GM18498 (cell line): ENCODE results near the gene CCDC91.
"Not testable (repeated sequence)": the region's sequence is repeated elsewhere in the genome, so short reads cannot be mapped to it uniquely, and the experiment has no call there.

ENCODE experiments used
- ATAC-seq: cut with Tn5 transposase; IDR thresholded peaks from one replicate; pipeline ENCODE4 v1.9.1; 2021; ENCODE audit warnings: mild to moderate bottlenecking, moderate library complexity; ENCODE audit not compliant: unreplicated experiment

CCDC91 gene

DNA sequence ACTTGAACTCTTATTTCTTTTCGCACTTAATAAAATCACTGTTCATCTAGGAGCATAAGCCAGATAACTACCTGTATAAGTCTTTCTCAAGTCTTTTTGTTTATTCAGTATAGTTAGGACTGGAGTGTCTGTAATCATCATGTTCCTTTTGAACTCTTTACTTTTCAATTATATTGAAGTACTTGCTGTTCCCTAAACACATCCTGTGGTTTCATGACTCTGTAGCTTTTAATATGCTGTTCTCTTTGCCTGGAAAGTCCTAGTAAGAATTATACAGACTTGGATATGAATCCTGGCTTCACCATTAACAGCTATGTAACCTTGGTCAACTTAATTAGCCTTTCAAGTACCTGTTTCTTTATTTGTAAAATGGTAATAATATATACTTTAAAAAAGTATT lies 88.2 kb downstream of the CCDC91 start:
- no peak for ATAC-seq

DNA sequence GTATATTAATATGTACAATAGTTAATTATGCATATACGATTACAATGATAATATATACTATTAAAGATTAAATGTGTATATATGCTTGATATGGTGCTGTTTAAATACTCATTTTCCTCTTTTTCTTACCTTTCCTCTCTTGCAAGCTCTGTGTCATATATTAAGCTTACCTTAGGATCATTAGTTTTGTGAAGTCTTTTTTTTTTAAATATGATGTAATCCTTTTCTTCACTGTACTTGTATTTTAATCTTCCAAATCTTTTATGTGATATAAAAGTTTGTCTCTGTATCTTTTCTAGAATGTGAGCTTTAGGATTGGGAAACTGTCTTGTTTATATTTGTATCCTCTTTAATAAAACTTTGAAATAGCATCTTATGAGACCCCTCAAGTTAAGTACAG lies 88.7 kb downstream of the CCDC91 start:
- ATAC-seq: no peak

DNA sequence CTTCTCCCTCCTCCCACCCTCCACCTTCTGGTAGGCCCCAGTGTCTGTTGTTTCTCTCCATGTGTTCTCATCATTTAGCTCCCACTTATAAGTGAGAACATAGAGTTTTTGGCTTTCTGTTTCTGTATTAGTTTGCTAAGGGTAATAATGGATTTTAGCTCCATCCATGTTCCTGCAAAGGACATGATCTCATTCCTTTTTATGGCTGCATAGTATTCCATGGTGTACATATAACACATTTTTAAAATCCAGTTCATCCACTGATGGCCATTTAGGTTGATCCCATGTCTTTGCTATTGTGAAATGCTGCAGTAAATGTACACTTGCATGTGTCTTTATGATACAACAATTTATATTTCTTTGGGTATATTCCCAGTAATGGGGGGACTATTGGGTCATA lies 96.1 kb downstream of the CCDC91 start:
- ATAC-seq: no peak

DNA sequence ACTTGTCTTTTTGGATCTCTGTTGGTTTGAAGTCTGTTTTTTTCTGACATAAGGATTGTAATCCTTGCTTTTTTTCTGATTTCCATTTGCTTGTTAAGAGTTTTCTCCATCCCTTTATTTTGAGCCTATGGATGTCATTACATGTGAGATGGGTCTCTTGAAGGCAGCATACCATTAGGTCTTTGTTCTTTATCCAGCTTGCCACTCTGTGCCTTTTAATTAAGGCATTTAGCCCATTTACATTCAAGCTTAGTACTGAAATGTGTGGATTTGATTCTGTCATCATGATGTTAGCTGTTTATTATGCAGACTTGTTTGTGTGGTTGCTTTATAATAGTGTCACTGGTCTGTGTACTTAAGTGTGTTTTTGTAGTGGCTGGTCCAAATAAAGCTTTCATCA lies 100.0 kb downstream of the CCDC91 start:
- no peak for ATAC-seq

DNA sequence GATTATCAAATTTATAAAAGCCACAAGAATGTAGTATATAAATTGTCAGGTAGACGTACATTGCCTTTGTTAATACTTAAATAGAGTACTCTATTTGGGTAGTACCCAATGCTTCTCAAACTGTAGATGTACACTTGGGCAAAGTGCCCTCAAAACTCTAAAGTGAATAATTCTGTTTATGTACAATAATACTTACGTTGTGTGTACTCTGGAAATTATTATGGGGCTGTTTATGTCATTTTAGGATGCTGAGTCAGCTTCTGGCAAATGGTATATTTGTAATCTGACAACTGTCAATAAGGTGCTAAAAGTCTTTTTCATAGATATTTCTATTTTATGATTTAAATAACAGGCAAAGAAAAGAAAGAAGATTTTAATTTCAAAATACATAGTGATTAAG lies 102.4 kb downstream of the CCDC91 start:
- ATAC-seq: no peak

DNA sequence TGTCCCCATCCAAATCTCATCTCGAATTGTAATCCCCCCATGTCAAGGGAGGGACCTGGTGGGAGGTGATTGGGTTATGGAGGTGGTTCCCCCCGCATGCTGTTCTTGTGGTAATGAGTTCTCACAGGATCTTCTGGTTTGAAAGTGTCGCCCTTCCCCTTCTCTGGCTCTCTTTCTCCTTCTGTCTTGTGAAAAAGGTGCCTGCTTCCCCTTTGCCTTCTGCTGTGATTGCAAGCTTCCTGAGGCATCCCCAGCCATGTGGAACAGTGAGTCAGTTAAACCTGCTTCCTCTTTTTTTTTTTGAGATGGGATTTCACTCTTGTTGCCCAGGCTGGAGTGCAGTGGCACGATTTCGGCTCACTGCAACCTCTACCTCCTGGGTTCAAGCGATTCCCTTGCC lies 104.0 kb downstream of the CCDC91 start:
- no peak for ATAC-seq

DNA sequence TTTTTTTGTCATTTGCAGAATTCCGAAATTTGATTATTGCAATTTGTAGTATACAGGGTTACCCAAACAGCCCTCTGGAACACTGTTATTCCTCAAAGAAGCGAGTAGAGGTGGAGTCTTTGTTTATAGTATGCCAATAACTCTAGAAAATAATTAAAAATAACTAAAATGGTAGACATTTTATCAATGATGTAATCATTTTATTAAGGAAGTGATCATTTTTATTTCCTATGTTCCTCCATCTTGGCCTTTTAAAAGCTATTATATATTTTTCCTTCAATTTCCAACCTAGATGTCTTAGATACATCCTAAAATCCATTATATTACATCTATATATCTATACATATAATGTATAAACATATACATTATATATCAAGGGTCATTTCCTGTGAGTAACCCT lies 106.0 kb downstream of the CCDC91 start:
- ATAC-seq: no peak

DNA sequence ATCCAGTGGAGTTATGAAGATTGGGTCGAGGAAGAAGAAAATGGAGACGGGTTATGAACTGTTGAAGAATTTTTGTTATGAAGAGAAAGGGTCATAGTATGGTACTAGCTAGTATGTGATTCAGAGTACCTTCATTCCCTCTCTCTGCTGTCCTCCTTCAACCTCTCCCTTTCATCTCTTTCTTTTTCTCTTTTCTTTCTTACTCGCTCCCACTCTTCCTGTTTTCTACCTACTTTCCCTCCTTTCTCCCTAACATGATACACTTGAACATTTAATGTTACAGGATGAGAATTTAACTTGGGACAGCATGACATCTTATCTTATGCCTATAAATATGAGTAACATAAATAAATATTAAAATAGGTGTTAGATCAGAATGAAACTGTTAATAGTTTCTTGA lies 112.9 kb downstream of the CCDC91 start:
- ATAC-seq: no peak

DNA sequence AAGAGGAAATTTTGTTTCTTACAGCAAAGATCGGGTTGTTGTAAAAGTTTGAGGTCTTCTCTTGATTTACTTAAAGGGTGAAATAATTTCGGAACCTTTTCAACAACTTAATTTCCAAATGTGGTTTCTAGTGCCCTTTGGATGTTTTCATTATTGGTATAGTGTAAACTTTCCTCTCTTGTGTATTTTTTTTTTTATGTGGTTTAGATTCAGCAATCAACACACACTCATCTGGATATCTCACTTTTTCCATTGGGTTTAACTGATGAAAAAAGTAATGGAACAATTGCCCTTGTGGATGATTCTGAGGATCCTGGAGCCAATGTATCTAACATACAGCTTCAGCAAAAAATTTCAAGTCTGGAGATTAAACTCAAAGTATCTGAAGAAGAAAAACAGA lies 116.3 kb downstream of the CCDC91 start:
- no peak for ATAC-seq

DNA sequence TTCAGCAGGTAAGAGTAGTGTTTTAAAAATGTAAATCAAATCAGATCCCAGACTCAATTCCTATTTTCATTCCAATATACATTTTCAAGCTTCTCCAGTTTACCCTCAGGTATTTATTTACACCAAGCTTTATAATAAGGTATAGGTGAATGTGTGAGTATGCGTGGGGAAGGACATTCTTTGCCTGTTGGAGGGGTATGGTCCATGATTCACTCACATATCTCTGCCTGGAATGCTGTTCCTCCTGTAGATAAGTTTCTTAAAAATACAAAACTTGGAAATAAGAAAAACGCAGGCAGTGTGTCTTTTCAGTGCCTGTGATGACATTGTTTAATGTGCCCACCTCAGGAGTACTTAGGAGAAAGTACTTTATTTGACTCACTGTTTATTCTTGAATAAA lies 118.6 kb downstream of the CCDC91 start:
- ATAC-seq: no peak

DNA sequence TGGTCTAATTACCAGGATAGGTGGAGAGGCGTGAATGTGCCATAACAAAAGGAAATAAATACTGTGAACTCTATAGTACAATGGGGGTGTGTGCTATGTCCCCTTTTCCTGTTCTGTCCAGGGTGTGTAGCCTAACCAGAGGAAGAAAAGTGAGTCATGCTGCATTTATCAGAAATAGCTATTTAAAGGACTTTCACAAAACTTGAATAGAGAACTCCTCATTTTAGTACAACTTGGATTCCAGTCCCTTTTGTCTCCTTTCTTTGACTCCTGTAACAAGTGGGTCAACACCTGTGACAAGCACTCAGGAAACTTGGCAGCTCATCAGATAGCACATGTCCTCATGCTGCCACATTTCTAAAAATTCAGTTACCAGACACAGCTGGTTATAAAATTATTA lies 123.4 kb downstream of the CCDC91 start:
- no peak for ATAC-seq

DNA sequence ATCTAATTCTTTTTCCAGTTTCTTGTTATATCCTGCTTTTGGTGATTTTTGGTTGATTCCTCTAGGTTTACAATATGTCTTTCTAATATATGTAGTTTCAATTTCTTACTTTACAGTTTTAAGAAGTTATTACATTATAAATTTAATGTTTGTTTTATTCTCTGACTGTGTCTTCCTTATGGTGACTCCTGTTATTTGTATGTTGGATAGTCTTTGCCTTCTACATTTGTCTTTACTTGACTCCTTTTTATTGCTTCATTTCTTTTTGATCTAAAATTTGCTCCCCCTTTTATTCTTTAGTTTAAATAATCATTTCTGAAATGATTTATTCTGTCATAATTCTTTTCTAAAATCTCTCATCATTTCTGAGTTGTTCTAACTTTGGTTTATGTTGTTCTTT lies 125.8 kb downstream of the CCDC91 start:
- no peak for ATAC-seq

DNA sequence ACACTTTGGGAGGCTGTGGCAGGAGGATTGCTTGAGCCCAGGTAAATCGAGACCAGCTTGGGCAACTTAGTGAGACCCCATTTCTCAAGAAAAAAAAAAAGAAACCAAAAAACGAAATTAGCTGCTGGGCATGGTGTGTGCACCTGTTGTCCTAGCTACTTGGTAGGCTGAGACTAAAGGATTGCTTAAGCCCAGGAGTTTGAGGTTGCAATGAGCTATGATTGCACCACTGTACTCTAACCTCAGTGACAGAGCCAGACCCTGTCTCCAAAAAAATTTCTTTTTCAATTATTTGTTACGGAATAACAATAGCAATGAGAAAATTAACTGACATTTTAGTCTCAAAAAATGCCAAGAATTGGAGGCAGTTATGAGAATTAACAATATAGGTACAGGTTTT lies 128.0 kb downstream of the CCDC91 start:
- no peak for ATAC-seq

DNA sequence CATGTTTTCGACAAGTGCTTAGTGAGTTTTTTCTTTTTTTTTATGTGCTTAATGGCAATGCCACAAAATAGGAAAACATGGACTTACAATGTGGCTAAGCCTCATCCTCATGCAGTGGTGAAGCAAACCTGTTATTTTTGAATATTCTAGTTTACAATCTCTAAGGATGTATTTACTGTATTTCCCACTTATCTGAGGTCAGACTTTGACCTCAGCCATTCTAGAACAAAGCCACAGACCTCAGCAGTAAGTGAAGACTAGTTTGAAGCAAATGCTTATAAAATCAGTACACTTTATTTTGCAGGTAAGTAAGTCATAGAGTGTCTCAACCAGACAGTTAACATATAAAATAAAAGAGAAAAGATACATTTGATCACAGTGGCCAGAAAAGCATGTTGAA lies 130.1 kb downstream of the CCDC91 start:
- ATAC-seq: no peak

DNA sequence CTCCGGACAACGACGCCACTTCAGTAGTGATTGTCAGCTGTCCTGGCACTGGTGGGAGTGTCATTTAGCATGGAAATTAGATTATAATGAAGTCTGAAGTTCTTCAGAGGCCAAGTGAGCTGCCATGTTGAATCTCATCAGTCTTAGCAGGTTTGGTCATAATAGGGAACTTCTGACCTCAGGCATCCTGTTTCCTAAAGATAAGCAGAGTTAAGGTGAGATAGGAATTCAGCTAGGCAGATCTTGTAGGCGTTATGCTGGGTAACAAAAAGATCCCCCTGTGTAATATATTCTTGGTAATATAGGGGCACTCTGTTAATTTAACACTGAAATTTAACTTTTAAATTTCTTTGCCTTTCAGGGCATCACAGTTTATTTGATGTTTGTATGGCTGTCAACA lies 137.5 kb downstream of the CCDC91 start:
- no peak for ATAC-seq

DNA sequence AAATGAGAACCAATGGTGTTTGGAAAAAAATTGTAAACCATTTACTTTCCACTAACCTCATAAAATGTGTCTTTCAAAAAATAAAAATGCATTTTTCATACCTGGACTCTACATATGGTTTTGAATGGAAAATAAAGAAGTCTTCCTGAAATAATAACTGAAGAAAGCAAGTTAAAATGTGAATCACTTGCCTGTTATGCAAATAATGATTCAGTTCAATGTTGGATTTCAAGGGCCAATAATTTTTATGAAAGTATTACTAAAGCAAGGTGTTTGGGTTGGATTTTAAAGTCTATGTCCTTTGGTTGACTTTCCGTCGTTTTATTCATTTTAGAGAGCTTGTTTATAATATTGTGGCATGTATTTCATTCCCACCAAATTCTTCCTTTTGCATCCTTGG lies 138.7 kb downstream of the CCDC91 start:
- ATAC-seq: no peak

DNA sequence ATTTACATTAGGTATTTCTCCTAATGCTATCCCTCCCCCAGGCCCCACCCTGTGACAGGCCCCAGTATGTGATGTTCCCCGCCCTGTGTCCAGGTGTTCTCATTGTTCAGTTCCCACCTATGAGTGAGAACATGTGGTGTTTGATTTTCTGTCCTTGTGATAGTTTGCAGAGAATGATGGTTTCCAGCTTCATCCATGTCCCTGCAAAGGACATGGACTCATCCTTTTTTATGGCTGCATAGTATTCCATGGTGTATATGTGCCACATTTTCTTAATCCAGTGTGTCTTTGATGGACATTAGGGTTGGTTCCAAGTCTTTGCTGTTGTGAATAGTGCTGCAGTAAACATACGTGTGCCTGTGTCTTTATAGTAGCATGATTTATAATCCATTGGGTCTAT lies 139.5 kb downstream of the CCDC91 start:
- not testable (repeated sequence) for ATAC-seq

DNA sequence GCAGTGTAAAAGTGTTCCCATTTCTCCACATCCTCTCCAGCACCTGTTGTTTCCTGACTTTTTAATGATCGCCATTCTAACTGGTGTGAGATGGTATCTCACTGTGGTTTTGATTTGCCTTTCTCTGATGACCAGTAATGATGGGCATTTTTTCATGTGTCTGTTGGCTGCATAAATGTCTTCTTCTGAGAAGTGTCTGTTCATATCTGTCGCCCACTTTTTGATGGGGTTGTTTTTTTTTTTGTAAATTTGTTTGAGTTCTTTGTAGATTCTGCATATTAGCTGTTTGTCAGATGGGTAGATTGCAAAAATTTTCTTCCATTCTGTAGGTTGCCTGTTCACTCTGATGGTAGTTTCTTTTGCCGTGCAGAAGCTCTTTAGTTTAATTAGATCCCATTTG lies 140.0 kb downstream of the CCDC91 start:
- ATAC-seq: not testable (repeated sequence)

DNA sequence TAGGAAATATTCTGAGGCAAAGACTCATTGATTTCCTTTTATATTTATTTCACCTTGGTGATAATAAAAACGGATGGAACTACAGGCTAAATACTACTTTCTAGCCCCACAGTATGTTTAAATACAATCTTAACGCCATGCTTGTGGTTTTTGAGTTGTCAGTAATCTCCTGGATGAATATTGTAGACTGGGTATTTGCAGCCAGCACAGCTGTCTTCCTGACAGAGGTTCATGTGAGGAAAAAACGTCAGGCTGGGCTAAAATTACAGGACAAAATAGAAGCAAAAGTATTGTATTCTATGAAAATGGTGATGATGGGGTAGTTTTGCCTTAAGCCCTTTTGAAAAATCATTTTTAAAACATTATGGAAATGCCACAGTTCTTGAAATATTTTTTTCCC lies 140.9 kb downstream of the CCDC91 start:
- no peak for ATAC-seq

DNA sequence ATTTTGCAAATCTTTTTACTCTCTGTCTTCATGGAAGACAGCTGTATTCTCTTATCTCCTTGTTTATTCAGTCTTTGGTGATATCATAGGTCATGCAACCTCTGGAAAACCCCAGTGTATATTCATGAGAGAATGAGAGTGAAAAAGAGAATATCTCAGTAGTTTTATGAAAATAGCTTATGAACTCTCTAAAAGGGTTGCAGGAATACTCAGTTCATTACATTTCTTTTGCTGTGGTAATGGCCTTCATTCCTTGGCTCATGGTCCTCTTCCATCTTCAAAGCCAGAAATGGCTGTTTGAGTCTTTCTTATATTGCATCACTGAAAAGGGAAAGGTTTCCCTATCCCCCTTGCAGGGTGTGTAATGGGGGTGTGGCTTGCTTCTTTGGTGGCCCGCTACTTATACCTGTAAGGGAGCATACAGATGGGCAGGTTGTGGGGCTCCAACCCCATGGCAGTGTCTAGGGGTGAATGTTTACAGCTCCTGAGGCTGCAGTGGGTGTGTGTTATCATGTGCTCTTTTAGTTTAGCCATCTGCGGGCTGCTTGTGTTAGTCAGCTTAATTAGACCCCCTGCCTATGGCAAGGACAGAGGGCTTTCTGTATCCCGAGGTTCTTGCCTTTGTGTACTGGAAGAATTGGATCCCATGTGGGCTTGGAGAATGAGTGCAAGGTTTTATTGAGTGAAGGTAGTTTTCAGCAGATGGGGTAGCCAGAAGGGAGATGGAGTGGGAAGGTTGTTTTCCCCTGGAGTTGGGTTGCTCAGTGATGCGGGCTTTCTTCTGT lies 150.2 kb downstream of the CCDC91 start:
- no peak for ATAC-seq

DNA sequence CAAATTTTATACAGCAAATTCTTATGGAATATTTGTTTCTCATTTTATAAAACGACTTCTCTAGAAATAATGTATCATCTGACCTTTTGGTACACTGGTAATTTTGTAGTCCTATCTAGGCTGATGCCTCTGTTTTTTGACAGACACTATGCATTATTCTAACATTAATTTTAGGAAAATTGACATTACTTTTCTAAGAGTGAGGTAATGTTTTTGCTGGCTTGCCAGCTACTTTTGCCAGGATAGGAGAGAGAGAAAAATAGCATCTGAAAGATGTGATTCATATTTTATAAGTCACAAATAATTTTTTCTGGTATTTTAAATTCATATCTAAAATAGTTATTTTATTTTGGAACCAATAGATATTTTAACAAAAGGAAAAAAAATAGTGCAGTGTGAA lies 153.5 kb downstream of the CCDC91 start:
- ATAC-seq: no peak

DNA sequence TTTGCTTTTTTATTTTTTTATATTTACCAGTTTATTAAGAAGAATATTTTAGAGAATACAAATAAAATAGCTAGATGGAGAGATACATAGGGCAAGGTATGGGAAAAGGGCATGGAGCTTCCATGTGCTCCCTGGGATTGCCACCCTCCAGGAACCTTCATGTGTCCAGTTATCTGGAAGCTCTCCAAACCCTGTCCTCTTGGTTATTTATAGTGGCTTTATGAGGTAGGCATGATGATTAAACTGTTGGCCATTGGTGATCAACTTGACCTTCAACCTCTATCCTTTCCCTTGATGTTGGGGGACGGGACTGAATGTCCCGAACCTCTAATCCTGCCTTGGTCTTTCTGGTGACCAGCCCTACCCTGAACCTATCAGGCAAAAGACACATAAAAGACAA lies 156.3 kb downstream of the CCDC91 start:
- no peak for ATAC-seq

DNA sequence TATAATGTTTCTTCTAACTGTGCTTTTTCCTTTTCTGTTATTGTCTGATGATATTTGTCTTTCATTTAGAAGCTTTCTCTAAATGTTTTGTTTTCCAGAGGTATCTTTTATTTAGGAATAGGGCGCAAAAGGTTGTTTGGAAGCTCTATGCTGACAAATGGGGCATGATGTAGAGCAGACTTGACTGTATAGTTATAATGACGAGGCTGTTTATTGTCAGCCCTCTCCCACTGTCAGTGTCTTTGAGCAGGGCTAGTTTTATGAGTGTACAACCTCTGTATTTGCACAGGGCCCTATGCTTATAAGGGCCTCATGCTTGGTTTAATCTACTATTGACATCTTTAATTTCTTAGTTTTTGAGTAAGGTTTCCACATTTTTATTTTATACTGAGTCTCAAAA lies 158.9 kb downstream of the CCDC91 start:
- no peak for ATAC-seq
